Ecto neural progenitor cell (in vitro differentiated cells): ENCODE data around the gene ZNF618.

ENCODE experiments used
- DNase-seq: peaks from one replicate; pipeline ENCODE4 v3.0.0-alpha.2; 2018; ENCODE audit warnings: low spot score

ZNF618 gene

DNA sequence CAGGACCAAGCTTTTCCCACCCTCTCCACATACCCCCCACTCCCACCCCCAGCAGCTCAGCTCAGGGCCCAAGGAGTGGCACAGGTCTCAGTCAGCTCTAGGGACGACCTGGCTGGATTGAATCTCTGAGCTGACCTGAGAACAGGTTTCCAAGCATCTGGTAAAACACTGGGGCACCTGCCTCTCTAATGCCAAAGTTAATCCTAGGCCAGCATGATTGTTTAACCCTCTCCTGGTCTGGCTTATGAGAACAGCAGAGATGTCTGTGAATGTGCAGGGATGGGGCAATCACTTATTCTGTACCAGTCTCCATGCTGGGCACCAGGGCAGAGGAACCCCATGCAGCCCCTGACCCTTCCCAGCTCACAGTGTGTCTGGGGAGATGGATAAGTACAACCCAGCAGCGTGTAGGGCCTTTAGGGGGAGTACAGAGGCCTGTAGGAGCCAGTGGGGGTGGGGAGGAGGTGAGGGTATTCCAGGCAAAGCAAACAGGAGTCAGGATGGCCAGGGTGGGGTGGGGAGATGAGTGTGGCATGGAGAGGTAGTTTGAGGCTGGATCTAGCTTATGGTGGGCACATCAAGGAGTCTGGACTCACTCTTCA, 223.7 kb downstream of the ZNF618 start:
- no peak for DNase-seq

DNA sequence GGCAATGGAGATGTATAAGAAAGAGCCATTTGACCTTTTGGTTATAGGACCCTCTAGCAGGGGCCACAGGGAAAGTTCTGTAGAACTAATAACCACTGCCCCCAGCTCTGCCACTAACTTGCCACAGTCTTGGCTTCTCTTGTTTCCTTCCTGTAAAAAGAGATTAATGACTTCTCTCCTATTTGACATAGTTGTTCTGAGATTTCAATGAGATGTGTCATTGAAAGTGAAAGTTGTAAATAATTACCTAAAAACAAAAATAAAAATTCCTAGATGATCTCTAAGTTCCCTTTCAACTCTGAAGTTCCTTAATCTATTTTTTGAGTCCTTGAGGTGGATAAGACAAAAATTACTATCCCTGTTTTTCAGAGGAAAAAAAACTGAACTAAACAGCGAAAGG, 224.4 kb downstream of the ZNF618 start:
- DNase-seq: no peak

DNA sequence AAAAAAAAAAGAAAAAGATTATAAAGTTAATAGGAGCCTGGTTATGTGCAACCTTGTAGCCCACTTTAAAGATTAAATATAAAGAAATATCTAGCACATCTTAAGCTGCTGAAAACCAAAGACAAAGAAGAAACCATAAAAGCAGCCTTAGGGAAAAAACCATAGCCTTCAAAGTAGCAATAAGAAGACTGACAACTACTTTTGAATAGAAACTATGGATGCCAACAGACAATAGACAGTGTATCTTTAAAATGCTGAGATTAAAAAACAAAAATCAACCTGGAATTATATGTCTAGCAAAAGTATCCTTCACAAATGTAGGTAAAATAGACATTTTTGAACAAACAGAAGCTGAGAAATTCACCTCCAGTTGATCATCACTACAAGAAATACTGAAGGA, 226.4 kb downstream of the ZNF618 start:
- no peak for DNase-seq

DNA sequence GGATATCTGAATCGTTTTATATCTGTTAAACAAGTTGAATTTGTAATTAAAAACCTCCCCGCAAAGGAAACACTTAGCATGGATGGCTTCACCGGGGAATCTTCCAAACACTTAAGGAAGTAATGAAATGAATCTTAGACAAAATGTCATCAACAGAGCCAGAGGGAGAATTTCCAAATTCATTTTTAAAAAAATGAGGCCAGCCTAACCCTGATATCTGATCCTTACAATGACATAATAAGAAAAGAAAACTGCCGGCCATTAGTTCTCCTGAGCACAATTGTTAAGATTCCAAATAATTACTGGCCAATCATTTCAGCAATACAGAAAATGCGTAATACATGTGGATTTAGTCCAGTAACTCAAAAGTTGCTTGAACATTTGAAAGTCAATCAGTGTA, 229.1 kb downstream of the ZNF618 start:
- DNase-seq: no peak
